HG02588 (cell line): Measurements from ENCODE around the gene AGR3.

Experiments
- ATAC-seq: cut with Tn5 transposase; IDR thresholded peaks from one replicate; pipeline ENCODE4 v1.9.1; 2021; ENCODE audit warnings: mild to moderate bottlenecking, moderate library complexity; ENCODE audit not compliant: unreplicated experiment

AGR3 gene

GRCh38 chr7:16838891-16839290, 42.9 kb downstream of the AGR3 start:
- ATAC-seq: no peak

GRCh38 chr7:16838386-16838785, 43.4 kb downstream of the AGR3 start:
- no peak for ATAC-seq

GRCh38 chr7:16836481-16836880, 45.3 kb downstream of the AGR3 start:
- ATAC-seq: no peak

GRCh38 chr7:16833373-16833772, 48.4 kb downstream of the AGR3 start:
- ATAC-seq: no peak

- ATAC-seq: no peak
Measured at GRCh38 chr7:16826060-16826459, 55.7 kb downstream of the AGR3 start.

- no peak for ATAC-seq
Measured at GRCh38 chr7:16822029-16822428, 59.8 kb downstream of the AGR3 start.

- ATAC-seq: no peak
Measured at GRCh38 chr7:16818732-16819131, 63.1 kb downstream of the AGR3 start.

- no peak for ATAC-seq
Measured at GRCh38 chr7:16817536-16817935, 64.2 kb downstream of the AGR3 start.

- no peak for ATAC-seq
Measured at GRCh38 chr7:16816824-16817223, 65.0 kb downstream of the AGR3 start.

GRCh38 chr7:16815001-16815400, 66.8 kb downstream of the AGR3 start:
- ATAC-seq: no peak

GRCh38 chr7:16813232-16813616, 68.6 kb downstream of the AGR3 start:
- no peak for ATAC-seq

- ATAC-seq: no peak
Measured at GRCh38 chr7:16812542-16813231, 69.1 kb downstream of the AGR3 start.

- ATAC-seq: no peak
Measured at GRCh38 chr7:16811551-16811950, 70.2 kb downstream of the AGR3 start.

- no peak for ATAC-seq
Measured at GRCh38 chr7:16810573-16810972, 71.2 kb downstream of the AGR3 start.

- no peak for ATAC-seq
Measured at GRCh38 chr7:16810112-16810511, 71.7 kb downstream of the AGR3 start.
